ENCODE measurements around the gene SCLY.
A peak's percentile ranks its signal among the peaks of the same experiment; 100 is the strongest.

The SCLY gene

GRCh38 chr2:238060542-238061314, at the start of gene SCLY:
Gene SCLY, plus strand, starts transcription at chr2:238061001. Its CDS starts 54 bp downstream, at chr2:238061055.
- TF ChIP-seq JUND (IDR thresholded peaks at IDR 0.05; ENCODE audit: low read depth), result no peak
- peak; percentile 97 to 98 for DNase-seq (ENCODE audit: low read depth in 1 of 2, low spot score in 1 of 2)
- in situ Hi-C loops (cut with HindIII; ENCODE audit: low pct_unique_long_range_greater_than_20kb, low sequenced_read_pairs), result no loop called here

- TF ChIP-seq JUND (IDR thresholded peaks at IDR 0.05; ENCODE audit: low read depth), result no peak
- no peak for DNase-seq (ENCODE audit: low read depth in 1 of 2, low spot score in 1 of 2)
- in situ Hi-C loops (cut with HindIII; ENCODE audit: low pct_unique_long_range_greater_than_20kb, low sequenced_read_pairs), result no loop called here
Measured at GRCh38 chr2:238013806-238014205, 47.0 kb upstream of the SCLY start.

- TF ChIP-seq JUND (IDR thresholded peaks at IDR 0.05; ENCODE audit: low read depth), result no peak
- no peak for DNase-seq (ENCODE audit: low read depth in 1 of 2, low spot score in 1 of 2)
- in situ Hi-C loops (cut with HindIII; ENCODE audit: low pct_unique_long_range_greater_than_20kb, low sequenced_read_pairs), result no loop called here
Measured at GRCh38 chr2:238015705-238016104, 45.1 kb upstream of the SCLY start.

- in situ Hi-C loops (cut with HindIII; ENCODE audit: low pct_unique_long_range_greater_than_20kb, low sequenced_read_pairs), result no loop called here
- no peak for DNase-seq (ENCODE audit: low read depth in 1 of 2, low spot score in 1 of 2)
- TF ChIP-seq JUND (IDR thresholded peaks at IDR 0.05; ENCODE audit: low read depth), result no peak
Measured at GRCh38 chr2:238016526-238016925, 44.3 kb upstream of the SCLY start.

- in situ Hi-C loops (cut with HindIII; ENCODE audit: low pct_unique_long_range_greater_than_20kb, low sequenced_read_pairs), result no loop called here
- no peak for TF ChIP-seq JUND (IDR thresholded peaks at IDR 0.05; ENCODE audit: low read depth)
- no peak for DNase-seq (ENCODE audit: low read depth in 1 of 2, low spot score in 1 of 2)
Measured at GRCh38 chr2:238019962-238020361, 40.8 kb upstream of the SCLY start.

- DNase-seq (ENCODE audit: low read depth in 1 of 2, low spot score in 1 of 2), result peak in 1 of 2 experiments; percentile 23
- TF ChIP-seq JUND (IDR thresholded peaks at IDR 0.05; ENCODE audit: low read depth), result no peak
- in situ Hi-C loops (cut with HindIII; ENCODE audit: low pct_unique_long_range_greater_than_20kb, low sequenced_read_pairs), result no loop called here
Measured at GRCh38 chr2:238020816-238021215, 40.0 kb upstream of the SCLY start.

- in situ Hi-C loops (cut with HindIII; ENCODE audit: low pct_unique_long_range_greater_than_20kb, low sequenced_read_pairs), result no loop called here
- no peak for DNase-seq (ENCODE audit: low read depth in 1 of 2, low spot score in 1 of 2)
- no peak for TF ChIP-seq JUND (IDR thresholded peaks at IDR 0.05; ENCODE audit: low read depth)
Measured at GRCh38 chr2:238021327-238021726, 39.5 kb upstream of the SCLY start.

GRCh38 chr2:238022594-238023157, 38.1 kb upstream of the SCLY start:
- in situ Hi-C loops (cut with HindIII; ENCODE audit: low pct_unique_long_range_greater_than_20kb, low sequenced_read_pairs), result no loop called here

GRCh38 chr2:238023608-238024007, 37.2 kb upstream of the SCLY start:
- no peak for TF ChIP-seq JUND (IDR thresholded peaks at IDR 0.05; ENCODE audit: low read depth)
- in situ Hi-C loops (cut with HindIII; ENCODE audit: low pct_unique_long_range_greater_than_20kb, low sequenced_read_pairs), result no loop called here
- DNase-seq (ENCODE audit: low read depth in 1 of 2, low spot score in 1 of 2), result no peak

More at GRCh38 chr2:238022594-238023157, 38.1 kb upstream of the SCLY start:
- no peak for DNase-seq (ENCODE audit: low read depth in 1 of 2, low spot score in 1 of 2)
- no peak for TF ChIP-seq JUND (IDR thresholded peaks at IDR 0.05; ENCODE audit: low read depth)

GRCh38 chr2:238024986-238025385, 35.8 kb upstream of the SCLY start:
- DNase-seq (ENCODE audit: low read depth in 1 of 2, low spot score in 1 of 2), result no peak
- in situ Hi-C loops (cut with HindIII; ENCODE audit: low pct_unique_long_range_greater_than_20kb, low sequenced_read_pairs), result no loop called here
- no peak for TF ChIP-seq JUND (IDR thresholded peaks at IDR 0.05; ENCODE audit: low read depth)

- TF ChIP-seq JUND (IDR thresholded peaks at IDR 0.05; ENCODE audit: low read depth), result no peak
- no peak for DNase-seq (ENCODE audit: low read depth in 1 of 2, low spot score in 1 of 2)
- in situ Hi-C loops (cut with HindIII; ENCODE audit: low pct_unique_long_range_greater_than_20kb, low sequenced_read_pairs), result no loop called here
Measured at GRCh38 chr2:238025741-238026360, 35.0 kb upstream of the SCLY start.

- in situ Hi-C loops (cut with HindIII; ENCODE audit: low pct_unique_long_range_greater_than_20kb, low sequenced_read_pairs), result no loop called here
- no peak for DNase-seq (ENCODE audit: low read depth in 1 of 2, low spot score in 1 of 2)
- no peak for TF ChIP-seq JUND (IDR thresholded peaks at IDR 0.05; ENCODE audit: low read depth)
Measured at GRCh38 chr2:238027058-238027457, 33.7 kb upstream of the SCLY start.
